22Rv1 (cell line): Measurements from ENCODE around the gene DUSP19.

Experiments used
- H3K27ac ChIP-seq: fragments of 450-650 bp; 2 replicates; pipeline ENCODE4 v1.5.1; 2017
- ZFX ChIP-seq: fragments of 450-650 bp; IDR thresholded peaks from 2 replicates; pipeline ENCODE4 v1.6.1; 2017; ENCODE audit warnings: antibody characterized with exemption, borderline replicate concordance
- TF ChIP-seq, protein P1 (sequence below): fragments of 450-650 bp; IDR thresholded peaks from 2 replicates; pipeline ENCODE4 v1.5.1; 2017; ENCODE audit warnings: mild to moderate bottlenecking

DUSP19 gene

DNA sequence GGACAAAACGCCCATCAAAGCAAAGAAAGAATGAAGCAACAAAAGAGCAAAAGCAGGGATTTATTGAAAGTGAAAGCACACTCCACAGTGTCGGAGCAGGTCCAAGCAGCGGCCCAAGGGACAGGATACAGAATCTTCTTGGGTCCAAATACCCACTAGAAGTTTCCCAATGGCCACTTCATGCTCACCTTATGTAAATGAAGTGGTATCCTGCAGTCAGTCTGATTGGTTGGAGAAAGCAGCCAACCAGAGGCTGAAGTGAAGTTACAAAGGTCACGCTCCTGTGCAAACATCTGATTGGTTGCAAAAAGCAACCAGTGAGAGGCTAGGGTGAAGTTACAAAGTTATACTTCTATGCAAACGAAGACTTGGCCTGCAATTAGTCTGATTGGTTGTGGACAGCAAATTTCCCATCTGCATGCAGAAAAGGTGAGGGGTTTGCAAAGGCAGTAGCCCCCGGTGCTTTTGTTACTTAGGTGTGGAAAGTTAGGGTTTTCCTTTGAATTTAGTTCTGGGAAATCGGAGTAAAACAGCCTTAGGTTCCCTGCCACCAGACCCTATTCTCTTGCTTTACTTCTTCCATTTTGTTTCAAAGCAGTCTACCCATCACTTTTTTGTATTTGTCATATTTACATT is 12.9 kb downstream of the DUSP19 start:
- no peak overlapping the region for H3K27ac ChIP-seq
- TF ChIP-seq ZFX: no peak
- TF ChIP-seq, protein P1, sequence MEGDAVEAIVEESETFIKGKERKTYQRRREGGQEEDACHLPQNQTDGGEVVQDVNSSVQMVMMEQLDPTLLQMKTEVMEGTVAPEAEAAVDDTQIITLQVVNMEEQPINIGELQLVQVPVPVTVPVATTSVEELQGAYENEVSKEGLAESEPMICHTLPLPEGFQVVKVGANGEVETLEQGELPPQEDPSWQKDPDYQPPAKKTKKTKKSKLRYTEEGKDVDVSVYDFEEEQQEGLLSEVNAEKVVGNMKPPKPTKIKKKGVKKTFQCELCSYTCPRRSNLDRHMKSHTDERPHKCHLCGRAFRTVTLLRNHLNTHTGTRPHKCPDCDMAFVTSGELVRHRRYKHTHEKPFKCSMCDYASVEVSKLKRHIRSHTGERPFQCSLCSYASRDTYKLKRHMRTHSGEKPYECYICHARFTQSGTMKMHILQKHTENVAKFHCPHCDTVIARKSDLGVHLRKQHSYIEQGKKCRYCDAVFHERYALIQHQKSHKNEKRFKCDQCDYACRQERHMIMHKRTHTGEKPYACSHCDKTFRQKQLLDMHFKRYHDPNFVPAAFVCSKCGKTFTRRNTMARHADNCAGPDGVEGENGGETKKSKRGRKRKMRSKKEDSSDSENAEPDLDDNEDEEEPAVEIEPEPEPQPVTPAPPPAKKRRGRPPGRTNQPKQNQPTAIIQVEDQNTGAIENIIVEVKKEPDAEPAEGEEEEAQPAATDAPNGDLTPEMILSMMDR: no peak

DNA sequence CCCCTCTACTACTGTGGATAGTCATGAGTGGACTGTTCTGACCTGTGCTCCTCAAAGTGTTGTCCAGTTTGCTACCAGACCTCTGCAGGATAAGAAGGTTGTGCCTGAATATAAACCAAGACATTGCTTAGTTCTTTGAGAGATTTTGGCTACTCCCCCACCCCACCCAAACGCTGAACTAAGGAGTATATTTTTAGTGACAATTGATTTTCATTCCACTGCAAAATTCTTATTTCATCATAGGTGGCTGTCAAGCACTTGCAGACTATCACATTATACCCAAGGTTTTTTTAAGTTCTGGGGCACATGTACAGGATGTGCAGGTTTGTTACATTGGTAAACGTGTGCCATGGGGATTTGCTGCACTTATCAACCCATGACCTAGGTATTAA is 13.4 kb downstream of the DUSP19 start:
- TF ChIP-seq, protein P1: no peak
- TF ChIP-seq ZFX: no peak
- H3K27ac ChIP-seq: no peak overlapping the region

DNA sequence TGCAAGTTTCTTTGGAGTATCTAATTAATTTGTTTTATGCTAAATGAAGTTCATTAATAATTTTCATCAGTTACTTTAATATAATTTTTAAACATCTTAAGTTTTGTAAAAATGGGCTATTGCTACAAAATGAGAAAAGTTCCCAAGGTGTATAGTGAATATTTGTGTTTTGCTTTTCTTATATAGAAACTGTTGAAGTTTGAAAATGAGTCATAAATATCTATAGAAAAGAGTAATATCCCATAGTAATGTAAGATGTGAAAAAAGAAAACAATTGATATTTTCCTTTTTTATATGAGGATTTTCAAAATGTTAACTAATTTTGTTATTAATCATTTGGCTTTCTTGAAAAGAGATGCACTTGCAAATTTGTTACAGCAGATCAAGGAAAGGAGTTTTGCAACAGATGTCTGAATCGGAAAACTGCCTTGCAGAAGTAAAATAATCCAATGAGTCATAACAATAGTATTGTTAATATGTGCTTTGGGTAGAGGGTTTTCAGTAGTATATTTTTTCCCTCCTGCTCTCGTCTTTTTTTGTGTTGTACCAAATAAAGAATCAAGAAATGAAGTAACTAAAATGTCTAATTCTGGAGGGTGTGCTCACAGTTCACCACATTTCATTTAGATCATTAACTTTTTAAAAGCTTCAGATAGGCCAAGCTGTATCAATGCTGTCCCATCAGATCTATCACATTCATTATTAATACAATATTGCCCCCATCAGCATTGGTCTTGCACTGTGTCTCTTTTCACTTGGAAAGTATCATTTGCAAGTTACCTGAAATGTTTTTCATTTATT is 15.5 kb downstream of the DUSP19 start:
- TF ChIP-seq, protein P1: peak; percentile 13; the same call in 1 of the 2 replicates
- TF ChIP-seq ZFX: no peak
- no peak overlapping the region for H3K27ac ChIP-seq

DNA sequence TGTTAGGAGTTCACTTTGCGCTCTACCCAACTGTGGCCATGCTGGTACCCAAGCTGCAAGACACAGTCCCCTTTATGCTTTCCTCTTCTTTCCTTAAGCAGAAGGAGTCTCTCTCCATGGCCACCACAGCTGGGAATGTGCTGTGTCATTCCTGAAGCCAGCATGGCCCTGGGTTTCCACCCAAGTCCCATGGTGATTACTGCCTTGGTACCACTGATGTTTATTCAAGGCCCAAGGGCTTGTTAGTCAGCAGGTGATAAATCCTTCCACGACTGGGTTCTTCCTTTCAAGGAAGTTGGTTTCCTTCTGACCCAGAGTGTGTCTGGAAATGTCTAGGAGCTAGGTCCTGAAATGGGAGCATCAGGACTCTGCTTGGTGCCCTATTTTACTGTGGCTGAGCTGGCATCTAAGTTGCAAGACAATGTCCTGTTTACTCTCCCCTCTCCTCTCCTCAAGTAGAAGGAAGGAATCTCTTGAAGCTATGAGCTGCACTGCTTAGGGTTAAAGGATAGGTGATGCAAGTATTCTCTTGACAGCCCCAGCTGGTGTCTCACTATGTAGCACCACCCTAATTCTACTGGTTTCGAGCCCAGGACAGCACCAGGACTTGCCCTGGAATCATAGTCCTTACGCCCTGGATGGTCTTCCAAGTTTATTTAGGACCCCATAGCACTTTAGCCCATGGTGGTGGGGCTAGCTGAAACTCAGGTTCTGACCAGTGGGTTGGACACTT is 27.0 kb downstream of the DUSP19 start:
- no peak overlapping the region for H3K27ac ChIP-seq
- TF ChIP-seq, protein P1: no peak
- no peak for TF ChIP-seq ZFX

DNA sequence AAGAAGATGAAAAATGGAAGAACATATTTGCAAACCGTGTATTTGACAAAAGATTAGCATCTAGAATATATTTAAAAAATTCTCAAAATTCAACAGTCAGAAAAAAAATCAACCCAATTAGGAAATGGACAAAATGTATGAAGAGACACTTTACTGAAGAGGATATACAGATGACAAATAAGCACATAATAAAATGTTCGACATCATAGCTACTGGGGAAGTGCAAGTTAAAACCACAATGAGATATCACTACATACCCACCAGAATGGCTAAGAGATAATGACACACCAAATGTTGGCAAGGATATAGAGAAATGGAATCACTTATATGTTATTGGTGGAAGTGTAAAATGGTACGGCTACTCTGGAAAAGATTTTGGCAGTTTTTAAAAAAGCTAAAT is 34.0 kb downstream of the DUSP19 start:
- H3K27ac ChIP-seq: no peak overlapping the region
- no peak for TF ChIP-seq ZFX

DNA sequence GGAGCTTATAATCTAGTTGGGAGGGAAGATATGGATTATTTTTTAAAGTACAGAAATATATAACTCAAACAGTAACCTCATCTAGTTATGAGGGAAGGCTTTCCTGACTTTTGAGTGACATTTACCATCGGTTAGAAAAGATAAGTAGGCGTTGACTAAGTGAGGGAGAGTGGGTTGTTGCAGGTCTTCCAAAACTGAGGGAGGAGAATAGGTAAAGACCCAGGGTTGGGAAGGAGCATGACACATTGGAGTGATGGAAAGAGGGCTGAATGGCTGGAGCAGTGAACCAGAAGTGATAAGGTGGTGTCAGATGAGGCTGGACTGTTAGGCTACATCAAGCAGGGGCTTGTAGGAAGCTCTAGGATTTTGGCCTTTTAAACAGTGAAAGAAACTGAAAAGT is 35.1 kb downstream of the DUSP19 start:
- no peak overlapping the region for H3K27ac ChIP-seq
- TF ChIP-seq ZFX: no peak
- TF ChIP-seq, protein P1: no peak

DNA sequence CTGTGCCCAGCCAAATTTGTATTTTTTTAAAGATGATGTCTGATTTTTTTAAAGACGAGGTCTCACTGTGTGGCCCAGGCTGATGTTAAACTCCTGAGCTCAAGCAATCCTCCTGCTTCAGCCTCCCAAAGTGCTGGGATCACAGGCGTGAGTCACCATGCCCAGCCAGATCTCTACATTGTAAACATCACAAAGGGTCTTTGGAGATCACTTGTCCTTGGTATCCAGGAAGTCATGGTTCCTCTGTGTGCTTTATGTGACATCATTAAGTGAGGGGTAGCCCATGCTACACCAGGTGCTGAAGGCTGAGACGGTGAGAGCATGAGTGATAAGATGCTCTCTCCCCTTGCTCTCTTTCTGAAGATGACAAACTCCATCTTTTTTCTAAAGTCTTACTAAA is 38.7 kb downstream of the DUSP19 start:
- H3K27ac ChIP-seq: no peak overlapping the region
- TF ChIP-seq, protein P1: no peak
- no peak for TF ChIP-seq ZFX
